ENCODE measurements around the gene CACNB4.

DNA sequence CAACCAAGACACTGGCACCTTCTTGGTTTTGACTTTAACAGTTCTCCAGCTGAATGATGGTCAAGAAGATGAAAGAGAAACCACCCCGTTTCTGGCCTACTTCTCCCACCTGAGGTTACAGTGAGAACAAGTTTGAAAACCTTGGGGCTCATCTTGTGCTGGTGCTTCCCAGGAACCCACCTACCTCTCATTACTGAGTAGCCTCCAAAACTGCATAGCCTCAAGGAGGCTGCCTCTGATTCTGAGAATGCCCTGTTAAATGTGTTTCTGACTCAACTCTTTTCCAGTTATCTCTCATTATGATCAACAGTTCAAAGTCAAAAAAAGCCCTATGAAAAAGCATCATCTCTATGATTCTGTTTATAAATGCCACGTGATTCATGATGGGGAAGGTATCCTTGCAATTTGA is 121.9 kb downstream of the CACNB4 start:
- TF ChIP-seq POLR2A (IDR thresholded peaks at IDR 0.05), result no peak
- TF ChIP-seq, protein P1, sequence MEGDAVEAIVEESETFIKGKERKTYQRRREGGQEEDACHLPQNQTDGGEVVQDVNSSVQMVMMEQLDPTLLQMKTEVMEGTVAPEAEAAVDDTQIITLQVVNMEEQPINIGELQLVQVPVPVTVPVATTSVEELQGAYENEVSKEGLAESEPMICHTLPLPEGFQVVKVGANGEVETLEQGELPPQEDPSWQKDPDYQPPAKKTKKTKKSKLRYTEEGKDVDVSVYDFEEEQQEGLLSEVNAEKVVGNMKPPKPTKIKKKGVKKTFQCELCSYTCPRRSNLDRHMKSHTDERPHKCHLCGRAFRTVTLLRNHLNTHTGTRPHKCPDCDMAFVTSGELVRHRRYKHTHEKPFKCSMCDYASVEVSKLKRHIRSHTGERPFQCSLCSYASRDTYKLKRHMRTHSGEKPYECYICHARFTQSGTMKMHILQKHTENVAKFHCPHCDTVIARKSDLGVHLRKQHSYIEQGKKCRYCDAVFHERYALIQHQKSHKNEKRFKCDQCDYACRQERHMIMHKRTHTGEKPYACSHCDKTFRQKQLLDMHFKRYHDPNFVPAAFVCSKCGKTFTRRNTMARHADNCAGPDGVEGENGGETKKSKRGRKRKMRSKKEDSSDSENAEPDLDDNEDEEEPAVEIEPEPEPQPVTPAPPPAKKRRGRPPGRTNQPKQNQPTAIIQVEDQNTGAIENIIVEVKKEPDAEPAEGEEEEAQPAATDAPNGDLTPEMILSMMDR (IDR thresholded peaks at IDR 0.05), result no peak
- TF ChIP-seq POLR2AphosphoS5 (IDR thresholded peaks at IDR 0.05; ENCODE audit: insufficient read depth in 1 of 2, low read depth in 1 of 2), result no peak
